IPS-18a (cell line): ENCODE measurements around the gene MACROD2.
"Not testable (repeated sequence)": the region's sequence is repeated elsewhere in the genome, so short reads cannot be mapped to it uniquely, and the experiment has no call there.

Source experiments
- H3K27ac ChIP-seq: one replicate; pipeline ENCODE4 v1.5.1; 2013; ENCODE audit warnings: low read length
- H3K27me3 ChIP-seq: one replicate; pipeline ENCODE4 v1.6.1; 2013; ENCODE audit warnings: mild to moderate bottlenecking, low read length; ENCODE audit not compliant: control insufficient read depth, insufficient read depth
- H3K36me3 ChIP-seq: one replicate; pipeline ENCODE4 v1.6.1; 2013; ENCODE audit warnings: low read depth, low read length; ENCODE audit not compliant: control insufficient read depth
- H3K4me1 ChIP-seq: one replicate; pipeline ENCODE4 v1.6.1; 2013; ENCODE audit warnings: low read depth, low read length; ENCODE audit not compliant: control insufficient read depth
- H3K4me3 ChIP-seq: one replicate; pipeline ENCODE4 v1.5.1; 2013; ENCODE audit warnings: low read length
- H3K9ac ChIP-seq: one replicate; pipeline ENCODE4 v1.6.1; 2013; ENCODE audit warnings: mild to moderate bottlenecking, low read length, moderate library complexity
- H3K9me3 ChIP-seq: one replicate; pipeline ENCODE4 v1.6.1; 2013; ENCODE audit warnings: low read depth, low read length; ENCODE audit not compliant: control insufficient read depth

MACROD2 gene

DNA sequence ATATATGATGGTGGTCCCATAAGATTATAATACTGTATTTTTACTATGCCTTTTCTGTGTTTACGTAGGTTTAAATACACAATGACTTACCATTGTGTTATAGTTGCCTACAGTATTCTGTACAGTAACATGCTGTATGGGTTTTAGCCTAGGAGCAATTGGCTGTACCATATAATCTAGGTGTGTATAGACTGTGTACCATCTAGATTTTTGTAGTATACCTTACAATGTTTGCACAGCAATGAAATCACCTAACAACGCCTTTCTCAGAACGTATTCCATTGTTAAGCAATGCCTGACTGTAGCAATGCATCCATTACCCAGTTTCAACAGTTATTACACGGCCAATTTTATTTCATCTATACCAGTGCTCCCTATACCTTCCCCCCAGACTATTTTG lies 10.7 kb downstream of the MACROD2 start:
- no peaks in the 10 kb centered on the region for H3K9me3 ChIP-seq
- H3K36me3 ChIP-seq: no peaks in the 10 kb centered on the region
- no peaks in the 10 kb centered on the region for H3K4me1 ChIP-seq
- no peak overlapping the region for H3K9ac ChIP-seq
- H3K27me3 ChIP-seq: no peaks in the 10 kb centered on the region
- H3K4me3 ChIP-seq: no peak overlapping the region
- no peak overlapping the region for H3K27ac ChIP-seq

- H3K9me3 ChIP-seq: no peaks in the 10 kb centered on the region
- H3K27me3 ChIP-seq: no peaks in the 10 kb centered on the region
- H3K4me1 ChIP-seq: no peaks in the 10 kb centered on the region
- H3K4me3 ChIP-seq: no peak overlapping the region
- no peaks in the 10 kb centered on the region for H3K36me3 ChIP-seq
- H3K27ac ChIP-seq: no peak overlapping the region
- H3K9ac ChIP-seq: no peak overlapping the region
Observed at GRCh38 chr20:14009208-14009607, 13.9 kb downstream of the MACROD2 start.

DNA sequence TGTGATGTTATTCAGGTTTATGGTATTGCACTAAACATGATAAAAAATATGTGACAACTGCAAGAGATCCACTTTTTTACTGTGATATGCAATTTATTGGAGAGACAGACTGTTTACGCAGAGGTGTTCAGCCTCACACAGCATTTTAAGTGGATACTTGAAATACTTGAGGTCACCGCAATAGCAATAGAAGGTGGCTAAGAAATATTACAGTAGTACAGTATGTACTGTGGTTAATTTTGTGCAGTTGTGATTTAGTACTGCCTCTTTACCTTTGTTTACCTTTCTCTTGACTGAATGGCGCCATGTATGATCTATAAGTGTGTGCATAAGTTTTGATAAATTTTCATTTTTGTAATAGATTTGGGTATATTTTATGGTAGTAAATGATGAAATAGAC lies 17.4 kb downstream of the MACROD2 start:
- Histone ChIP-seq H3K9me3 (no peaks in the 10 kb centered on the region), H3K4me3 (no peak overlapping the region), H3K27me3 (no peaks in the 10 kb centered on the region), H3K27ac (no peak overlapping the region), H3K9ac (no peak overlapping the region), H3K36me3 (no peaks in the 10 kb centered on the region), H3K4me1 (no peaks in the 10 kb centered on the region)

DNA sequence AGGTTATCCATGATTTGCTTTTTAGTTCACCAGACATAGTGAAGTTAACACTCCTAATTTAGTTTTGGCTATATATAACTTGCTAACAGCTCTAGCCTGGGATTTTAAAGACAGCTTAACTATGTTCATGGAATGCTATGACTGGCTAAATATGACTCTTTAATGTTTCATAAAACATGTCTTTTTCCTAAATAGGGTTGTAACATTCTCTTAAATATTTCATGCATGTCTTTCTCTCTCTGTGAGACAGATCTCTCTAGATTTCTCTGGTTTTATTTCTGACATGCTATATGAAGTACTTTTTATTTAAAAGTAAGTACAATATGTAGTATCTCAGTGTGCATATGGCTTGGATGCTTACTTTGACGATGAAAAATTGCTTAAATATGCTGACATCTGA lies 35.7 kb downstream of the MACROD2 start:
- no peaks in the 10 kb centered on the region for H3K9me3 ChIP-seq
- no peak overlapping the region for H3K9ac ChIP-seq
- H3K27ac ChIP-seq: no peak overlapping the region
- no peak overlapping the region for H3K4me3 ChIP-seq
- H3K27me3 ChIP-seq: no peaks in the 10 kb centered on the region
- no peaks in the 10 kb centered on the region for H3K36me3 ChIP-seq
- H3K4me1 ChIP-seq: no peaks in the 10 kb centered on the region

DNA sequence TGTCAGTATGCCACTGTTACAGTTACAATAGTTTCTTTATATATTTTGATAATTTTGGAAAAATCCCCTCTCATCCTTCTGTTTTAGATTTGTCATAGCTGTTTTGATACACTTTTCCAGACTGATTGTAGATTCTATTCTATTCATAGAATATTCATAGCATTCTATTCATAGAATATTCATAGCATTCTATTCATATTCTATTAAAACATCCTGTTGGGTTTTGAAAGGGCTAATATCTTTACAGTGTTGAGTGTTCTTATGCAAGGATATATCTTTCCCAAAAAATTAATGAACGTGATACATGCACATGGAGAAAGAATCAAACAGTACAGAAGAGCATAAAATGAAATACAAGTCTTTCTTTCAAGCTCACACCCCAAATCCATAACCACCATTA lies 38.0 kb downstream of the MACROD2 start:
- no peak overlapping the region for H3K9ac ChIP-seq
- no peaks in the 10 kb centered on the region for H3K4me1 ChIP-seq
- no peak overlapping the region for H3K27ac ChIP-seq
- H3K9me3 ChIP-seq: no peaks in the 10 kb centered on the region
- H3K36me3 ChIP-seq: no peaks in the 10 kb centered on the region
- H3K27me3 ChIP-seq: no peaks in the 10 kb centered on the region
- H3K4me3 ChIP-seq: no peak overlapping the region

DNA sequence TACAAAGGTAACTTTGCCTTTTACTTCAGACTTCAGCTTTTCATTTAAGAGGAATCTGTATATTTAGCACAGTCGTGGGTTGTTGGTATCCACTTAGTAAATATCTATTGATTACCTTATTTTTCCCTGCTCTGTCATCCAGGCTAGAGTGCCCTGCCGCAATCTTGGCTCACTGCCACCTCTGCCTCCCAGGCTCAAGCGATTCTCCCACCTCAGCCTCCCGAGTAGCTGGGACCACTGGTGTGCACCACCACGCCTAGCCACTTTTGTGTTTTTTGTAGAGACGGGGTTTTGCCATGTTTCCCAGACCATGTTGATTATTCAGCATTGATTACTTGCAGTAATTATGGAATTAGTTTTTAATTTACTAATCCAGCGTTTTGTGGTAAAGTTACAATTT lies 41.3 kb downstream of the MACROD2 start:
- no peaks in the 10 kb centered on the region for H3K27me3 ChIP-seq
- no peaks in the 10 kb centered on the region for H3K36me3 ChIP-seq
- no peak overlapping the region for H3K4me3 ChIP-seq
- H3K4me1 ChIP-seq: no peaks in the 10 kb centered on the region
- H3K9me3 ChIP-seq: no peaks in the 10 kb centered on the region
- no peak overlapping the region for H3K27ac ChIP-seq
- H3K9ac ChIP-seq: no peak overlapping the region

- H3K4me3 ChIP-seq, H3K27ac ChIP-seq, H3K36me3 ChIP-seq, H3K27me3 ChIP-seq, H3K9ac ChIP-seq, H3K4me1 ChIP-seq, H3K9me3 ChIP-seq: not testable (repeated sequence)
Observed at GRCh38 chr20:14044712-14045276, 49.5 kb downstream of the MACROD2 start.

DNA sequence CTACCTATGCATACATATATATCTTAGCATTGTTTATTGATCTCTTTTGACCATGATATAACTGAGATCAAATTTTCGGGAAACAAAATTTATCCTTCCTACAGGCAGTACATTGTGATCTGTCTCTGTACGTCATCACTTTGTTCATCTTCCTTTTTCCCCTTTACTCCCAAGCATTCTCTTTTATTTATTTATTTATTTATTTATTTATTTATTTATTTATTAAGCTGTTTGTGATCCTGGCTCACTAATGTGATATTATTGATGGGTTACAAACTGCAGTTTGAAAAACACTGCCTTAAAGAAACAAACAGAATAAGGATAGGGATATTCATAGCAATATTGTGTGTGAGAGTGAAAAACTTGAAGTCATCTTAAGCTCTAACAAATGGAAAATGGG lies 51.2 kb downstream of the MACROD2 start:
- Histone ChIP-seq H3K4me1 (no peaks in the 10 kb centered on the region), H3K27ac (no peak overlapping the region)

DNA sequence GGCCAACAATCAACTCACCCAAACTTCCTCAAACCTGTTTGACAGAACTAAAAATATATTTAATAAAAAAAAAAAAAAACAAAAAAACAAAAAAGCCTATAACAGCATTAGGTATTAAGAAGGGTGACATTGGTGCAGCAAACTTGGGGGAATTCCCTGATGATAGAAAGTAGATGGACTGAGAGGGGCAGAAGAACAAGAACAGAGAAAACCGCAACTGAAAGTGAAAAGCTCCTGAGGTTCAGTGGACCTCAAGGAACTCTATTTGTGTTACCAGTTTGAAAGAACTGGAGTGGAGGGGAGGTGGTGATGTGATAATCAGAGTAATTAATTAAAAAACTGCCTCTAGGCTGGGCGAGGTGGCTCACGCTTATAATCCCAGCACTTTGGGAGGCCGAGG lies 53.8 kb downstream of the MACROD2 start:
- no peak overlapping the region for H3K4me3 ChIP-seq
- no peaks in the 10 kb centered on the region for H3K36me3 ChIP-seq
- no peak overlapping the region for H3K27ac ChIP-seq
- no peaks in the 10 kb centered on the region for H3K9me3 ChIP-seq
- no peak overlapping the region for H3K9ac ChIP-seq
- H3K4me1 ChIP-seq: no peaks in the 10 kb centered on the region
- no peaks in the 10 kb centered on the region for H3K27me3 ChIP-seq

More for the DNA sequence above, 51.2 kb downstream of the MACROD2 start:
- Histone ChIP-seq H3K9me3 (no peaks in the 10 kb centered on the region), H3K36me3 (no peaks in the 10 kb centered on the region), H3K27me3 (no peaks in the 10 kb centered on the region), H3K4me3 (no peak overlapping the region), H3K9ac (no peak overlapping the region)

DNA sequence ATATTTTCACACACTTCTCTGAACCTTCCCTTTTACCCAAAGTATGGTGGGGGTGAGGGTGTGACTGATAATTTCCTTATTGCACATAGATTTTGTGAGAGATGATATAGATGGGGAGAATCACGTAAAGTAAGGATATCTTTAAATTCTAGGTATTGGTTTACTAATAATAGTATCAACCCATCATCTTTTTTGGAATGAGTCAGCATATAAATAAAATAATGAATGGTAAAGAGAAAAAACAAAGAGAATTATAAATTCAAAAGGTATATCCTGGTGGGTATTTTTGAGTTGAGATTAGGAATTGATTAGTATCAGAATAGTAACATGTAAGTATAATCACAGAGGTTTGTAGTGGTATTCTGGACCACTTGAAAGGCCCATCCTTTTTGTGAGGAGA lies 56.1 kb downstream of the MACROD2 start:
- Histone ChIP-seq H3K27ac (no peak overlapping the region), H3K9ac (no peak overlapping the region), H3K4me3 (no peak overlapping the region), H3K4me1 (no peaks in the 10 kb centered on the region), H3K27me3 (no peaks in the 10 kb centered on the region), H3K36me3 (no peaks in the 10 kb centered on the region), H3K9me3 (no peaks in the 10 kb centered on the region)

GRCh38 chr20:14055127-14055742 lies 59.9 kb downstream of the MACROD2 start:
- Histone ChIP-seq H3K9me3 (no peaks in the 10 kb centered on the region), H3K27me3 (no peaks in the 10 kb centered on the region), H3K27ac (no peak overlapping the region), H3K4me1 (no peaks in the 10 kb centered on the region), H3K4me3 (no peak overlapping the region), H3K36me3 (no peaks in the 10 kb centered on the region), H3K9ac (no peak overlapping the region)

DNA sequence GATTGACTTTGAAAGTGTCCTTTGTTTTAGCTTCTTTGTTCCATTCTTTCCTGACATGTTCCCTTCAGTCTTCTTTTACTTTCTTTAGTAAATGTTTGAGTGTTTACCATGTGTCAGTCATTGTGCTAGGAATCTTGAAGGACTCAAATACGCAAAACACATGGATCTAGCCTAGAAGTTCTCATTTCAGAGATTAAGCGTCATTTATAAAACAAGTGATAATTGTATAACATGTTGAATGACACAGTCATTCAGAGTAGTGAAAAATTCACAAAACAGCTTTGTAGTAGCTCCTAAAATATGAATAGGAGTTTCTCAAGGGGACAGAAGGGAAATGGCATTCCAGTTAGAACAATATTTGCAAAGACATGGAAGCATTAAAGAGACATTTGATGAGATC lies 66.9 kb downstream of the MACROD2 start:
- H3K4me3 ChIP-seq: no peak overlapping the region
- H3K9ac ChIP-seq: no peak overlapping the region
- H3K4me1 ChIP-seq: peaks cover 5% of the 10 kb centered on the region
- H3K9me3 ChIP-seq: no peaks in the 10 kb centered on the region
- no peaks in the 10 kb centered on the region for H3K36me3 ChIP-seq
- H3K27ac ChIP-seq: no peak overlapping the region
- no peaks in the 10 kb centered on the region for H3K27me3 ChIP-seq
